GM12891 (cell line): ENCODE data around the gene MOCOS.

ENCODE experiments used
- DNase-seq: peaks from one replicate; pipeline ENCODE4 v3.0.0; 2011; ENCODE audit warnings: low spot score; ENCODE audit not compliant: insufficient read length
- FAIRE-seq: peaks from 2 replicates; lab custom pipeline; 2011; peaks lifted over from hg19 to GRCh38; lab: Jason Lieb, UNC
- PAX5 ChIP-seq: IDR thresholded peaks from 2 replicates; pipeline ENCODE4 v1.6.1; 2011; ENCODE audit warnings: low read length, moderate library complexity, mild to moderate bottlenecking; ENCODE audit not compliant: insufficient read depth, severe bottlenecking
- POLR2A ChIP-seq: IDR thresholded peaks from 2 replicates; pipeline ENCODE4 v1.6.1; 2011; ENCODE audit warnings: low read depth, low read length, control low read depth
- POLR2AphosphoS5 ChIP-seq: IDR thresholded peaks from 2 replicates; pipeline ENCODE4 v1.6.1; 2011; ENCODE audit warnings: low read depth, low read length, control low read depth
- POU2F2 ChIP-seq: IDR thresholded peaks from 2 replicates; pipeline ENCODE4 v1.6.1; 2011; ENCODE audit warnings: low read depth, mild to moderate bottlenecking, control low read depth, low read length, moderate library complexity
- SPI1 ChIP-seq: IDR thresholded peaks from 2 replicates; pipeline ENCODE4 v1.6.1; 2011; ENCODE audit warnings: low read depth, low read length, control low read depth
- TAF1 ChIP-seq: IDR thresholded peaks from 2 replicates; pipeline ENCODE4 v1.6.1; 2011; ENCODE audit warnings: low read depth, low read length, control low read depth

MOCOS gene

DNA sequence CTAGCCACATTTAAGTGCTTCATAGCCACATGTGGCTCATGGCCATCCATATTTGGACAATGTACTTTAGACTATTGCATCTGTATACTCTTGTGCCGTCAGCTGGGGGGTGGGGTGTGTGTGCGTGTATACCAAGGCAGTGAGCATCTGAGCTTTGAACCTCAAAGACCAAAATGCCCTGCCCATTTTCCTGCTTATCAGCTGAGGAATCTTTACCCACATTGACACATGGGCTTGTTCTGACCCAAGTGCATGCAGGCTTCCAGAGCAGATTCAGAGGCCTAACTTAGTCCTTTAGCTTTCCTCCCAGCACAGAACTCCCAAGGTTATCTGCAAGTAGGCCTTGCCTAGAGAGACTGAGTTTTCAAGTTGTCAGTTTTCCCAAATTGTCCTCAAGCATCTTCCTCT, 11.1 kb upstream of the MOCOS start:
- no peak for FAIRE-seq

DNA sequence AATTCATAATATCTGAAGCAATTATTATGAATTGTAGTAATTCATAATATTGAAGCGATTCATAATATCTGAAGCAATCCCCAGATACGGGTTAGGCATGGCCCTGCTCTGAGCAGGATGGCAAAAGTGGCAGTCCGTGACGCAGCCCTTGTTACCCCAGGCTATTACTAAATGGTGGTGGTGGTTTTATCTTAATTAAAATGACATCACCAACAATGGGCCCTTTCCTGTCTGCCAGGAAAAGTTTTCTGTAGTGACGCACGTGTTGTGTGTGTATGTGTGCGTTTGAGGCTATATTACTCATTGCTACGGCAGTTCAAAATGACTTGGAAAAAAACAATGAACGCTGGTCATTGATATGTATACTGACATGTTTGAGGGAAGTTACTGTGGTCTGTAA, 10.6 kb upstream of the MOCOS start:
- TF ChIP-seq POLR2A (no peak), TAF1 (no peak), SPI1 (no peak), POU2F2 (no peak), POLR2AphosphoS5 (no peak), PAX5 (no peak)
- no peak for FAIRE-seq

More for the DNA sequence above, 11.1 kb upstream of the MOCOS start:
- DNase-seq, result no peak
- no peak for TF ChIP-seq SPI1
- no peak for TF ChIP-seq POU2F2
- TF ChIP-seq POLR2A, result no peak
- TF ChIP-seq PAX5, result no peak
- no peak for TF ChIP-seq TAF1
- TF ChIP-seq POLR2AphosphoS5, result no peak

DNA sequence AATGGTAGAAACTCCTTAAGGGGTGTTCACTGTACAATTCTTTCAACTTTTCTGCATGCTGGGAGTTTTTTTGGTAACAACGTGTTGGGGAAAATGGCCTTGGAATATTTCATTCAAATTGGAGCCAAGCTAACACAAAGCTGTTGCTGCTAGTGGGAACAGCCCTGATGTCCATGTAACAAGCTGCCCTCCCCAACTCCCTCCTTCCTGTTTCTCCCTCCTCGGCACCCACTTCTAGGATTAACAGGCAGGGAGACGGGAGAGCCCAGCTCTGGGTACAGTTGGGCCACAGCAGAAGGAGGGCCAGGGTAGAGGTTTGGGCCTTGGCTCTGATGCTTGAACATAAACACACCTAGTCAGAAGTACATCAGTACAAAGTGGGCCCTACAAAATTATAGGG, 9.4 kb upstream of the MOCOS start:
- no peak for TF ChIP-seq POU2F2
- TF ChIP-seq POLR2AphosphoS5, result no peak
- TF ChIP-seq TAF1, result no peak
- no peak for TF ChIP-seq PAX5
- no peak for TF ChIP-seq SPI1
- TF ChIP-seq POLR2A, result no peak
- FAIRE-seq (no peak), DNase-seq (no peak)

More for the DNA sequence above, 10.6 kb upstream of the MOCOS start:
- no peak for DNase-seq

DNA sequence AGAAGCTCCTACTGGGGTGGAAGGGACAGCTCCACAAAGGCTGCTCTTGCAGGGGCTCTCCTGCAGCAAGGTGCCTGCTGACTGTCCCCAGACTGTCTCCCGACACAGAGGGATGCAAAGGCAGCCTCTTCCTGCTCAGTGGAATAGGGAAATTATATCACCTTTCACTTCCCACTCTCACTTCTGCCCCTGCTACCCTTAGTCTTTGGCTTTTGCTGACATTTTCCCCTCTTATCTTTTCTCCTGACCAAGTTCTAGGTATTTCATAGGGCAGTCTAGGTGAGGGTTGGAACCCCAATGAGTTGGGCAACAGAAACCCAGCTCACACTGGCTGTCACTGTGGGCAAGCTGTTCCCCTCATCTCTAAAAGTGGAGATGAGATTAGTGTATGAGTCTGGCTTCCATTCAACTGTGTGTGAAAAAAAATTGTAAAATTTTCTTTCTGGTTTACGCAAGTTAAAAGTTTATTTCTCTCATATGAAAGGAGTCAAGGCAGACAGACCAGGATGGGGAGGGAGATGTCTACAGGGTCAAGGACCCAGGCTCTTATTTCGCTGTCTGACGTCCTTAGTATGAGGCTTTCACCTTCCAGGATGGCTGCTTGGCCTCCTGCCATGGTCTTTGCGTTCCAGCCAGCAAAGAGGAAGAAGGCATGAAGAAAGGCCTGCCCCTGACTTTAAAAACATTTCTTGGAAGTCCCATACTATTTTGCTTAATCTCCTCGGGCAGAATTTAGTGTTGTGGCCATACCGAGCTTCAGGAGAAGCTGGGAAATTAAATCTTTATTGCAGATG, 7.5 kb upstream of the MOCOS start:
- FAIRE-seq (no peak), DNase-seq (no peak)
- TF ChIP-seq POU2F2, result no peak
- TF ChIP-seq SPI1, result peak; percentile 79

DNA sequence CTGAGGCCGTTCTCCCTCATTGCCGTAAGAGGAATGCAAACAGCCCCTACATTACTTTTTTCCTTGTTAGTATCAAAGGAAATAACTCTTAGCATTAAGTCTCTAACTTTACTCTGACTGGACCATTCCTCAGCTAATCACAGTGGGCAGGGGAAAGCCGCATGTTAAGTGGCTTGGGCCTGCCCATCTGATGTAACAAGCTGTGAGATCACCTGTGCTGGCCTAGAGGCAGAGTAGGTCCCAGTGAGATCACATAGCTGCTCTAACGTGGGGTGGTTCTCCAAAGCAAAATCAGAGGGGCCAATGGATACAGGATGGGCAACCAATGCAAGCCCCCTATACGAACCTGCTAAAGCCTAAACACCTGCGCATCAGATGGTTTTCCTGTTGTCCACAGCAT, 5.9 kb upstream of the MOCOS start:
- DNase-seq, result no peak
- no peak for TF ChIP-seq SPI1
- TF ChIP-seq POLR2AphosphoS5, result no peak
- no peak for TF ChIP-seq TAF1
- TF ChIP-seq POU2F2, result no peak
- no peak for TF ChIP-seq PAX5
- no peak for TF ChIP-seq POLR2A
- no peak for FAIRE-seq

DNA sequence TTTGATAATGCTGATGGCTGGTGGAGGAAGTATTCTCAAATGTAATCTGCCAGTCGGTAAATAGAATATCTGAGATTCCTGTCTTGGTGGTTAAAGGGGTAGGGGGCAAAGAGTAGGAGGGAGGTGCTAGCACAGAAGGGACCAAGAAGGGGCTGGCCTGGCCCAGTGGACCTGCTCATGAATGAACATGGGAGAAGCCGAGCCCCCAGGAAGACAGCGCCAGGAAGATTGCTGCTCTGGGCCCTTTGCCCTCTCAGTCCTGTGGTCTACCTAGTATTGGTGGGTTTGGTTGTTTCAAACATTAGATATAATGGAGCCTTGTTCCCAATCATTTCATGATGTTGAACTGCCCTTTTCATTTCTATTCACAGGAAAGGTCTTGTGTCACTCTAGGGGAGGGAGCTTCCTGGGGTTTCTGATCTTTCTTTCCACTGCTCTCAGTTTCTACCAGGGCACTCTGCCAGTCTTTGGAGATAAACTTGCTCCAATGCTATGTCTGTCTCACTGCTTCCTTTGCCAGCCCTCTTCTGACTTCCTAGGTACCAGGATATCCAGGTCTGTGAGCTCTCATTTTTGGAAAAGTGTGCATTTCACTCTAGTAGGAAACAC, 5.3 kb upstream of the MOCOS start:
- no peak for DNase-seq
- FAIRE-seq, result no peak
- no peak for TF ChIP-seq PAX5

DNA sequence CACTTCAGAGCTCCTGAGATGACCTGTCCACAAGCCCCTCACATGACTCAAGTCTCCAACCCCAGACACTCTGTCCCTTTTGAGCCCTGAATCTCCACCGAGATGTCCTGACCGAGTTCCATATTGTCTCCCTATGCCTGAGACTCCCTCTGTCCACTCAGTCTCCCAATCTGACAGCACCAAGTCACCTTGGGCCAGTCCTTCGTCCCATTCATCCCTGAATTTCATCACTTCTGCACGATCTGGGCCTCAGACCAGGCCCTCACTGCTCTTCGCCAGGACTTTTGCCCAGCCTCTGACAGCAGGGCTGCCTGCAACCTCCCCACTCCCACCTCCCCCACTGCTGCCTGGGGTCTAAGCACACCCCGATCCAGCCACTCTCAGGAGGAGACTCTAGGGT, 4.3 kb upstream of the MOCOS start:
- DNase-seq, result no peak
- no peak for FAIRE-seq
- TF ChIP-seq TAF1, result no peak
- no peak for TF ChIP-seq SPI1
- TF ChIP-seq POLR2AphosphoS5, result no peak
- TF ChIP-seq POU2F2, result no peak
- no peak for TF ChIP-seq POLR2A
- no peak for TF ChIP-seq PAX5

DNA sequence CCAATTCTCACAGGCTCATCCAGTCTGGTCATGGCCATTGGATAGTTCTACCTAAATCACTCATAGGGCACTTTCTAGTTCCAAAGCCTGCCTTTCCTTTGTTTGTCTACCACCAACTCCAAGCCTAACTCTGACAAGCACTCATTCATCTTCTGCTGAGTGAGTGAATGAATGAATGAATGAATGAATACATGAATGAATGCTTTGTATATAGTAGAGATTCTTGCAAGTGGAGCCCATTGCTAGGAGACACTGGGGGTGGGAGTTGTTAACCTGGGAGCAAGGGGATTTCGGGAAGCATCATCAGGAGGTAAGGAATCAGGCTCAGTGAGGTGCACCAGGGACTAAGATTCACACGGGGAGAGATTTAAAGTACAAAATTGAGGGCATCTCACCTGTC, 3.3 kb upstream of the MOCOS start:
- DNase-seq (no peak), FAIRE-seq (no peak)
- TF ChIP-seq POU2F2 (no peak), PAX5 (no peak), TAF1 (no peak), POLR2AphosphoS5 (no peak), POLR2A (no peak), SPI1 (no peak)

DNA sequence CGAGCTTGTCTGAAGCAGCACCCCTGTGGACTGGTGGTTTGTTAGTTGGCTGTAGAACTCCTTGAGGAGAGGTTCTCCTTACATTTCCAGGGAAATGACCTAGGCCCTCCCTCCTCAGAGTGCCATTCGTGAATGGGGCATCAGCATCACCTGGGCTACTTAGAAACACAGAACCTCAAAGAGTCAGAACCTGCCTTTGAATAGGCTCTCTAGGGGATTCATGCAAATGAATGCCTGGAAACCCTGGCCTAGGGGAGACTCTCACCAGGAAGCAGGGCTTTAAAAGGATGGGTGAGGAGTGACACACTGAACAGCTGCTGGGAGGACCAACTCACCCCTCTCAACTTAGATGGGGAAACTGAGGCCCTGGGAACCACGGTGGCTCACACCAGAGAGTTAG, 2.1 kb upstream of the MOCOS start:
- no peak for DNase-seq
- FAIRE-seq, result no peak
- TF ChIP-seq SPI1 (no peak), POU2F2 (no peak), TAF1 (no peak), PAX5 (no peak), POLR2AphosphoS5 (no peak), POLR2A (no peak)

DNA sequence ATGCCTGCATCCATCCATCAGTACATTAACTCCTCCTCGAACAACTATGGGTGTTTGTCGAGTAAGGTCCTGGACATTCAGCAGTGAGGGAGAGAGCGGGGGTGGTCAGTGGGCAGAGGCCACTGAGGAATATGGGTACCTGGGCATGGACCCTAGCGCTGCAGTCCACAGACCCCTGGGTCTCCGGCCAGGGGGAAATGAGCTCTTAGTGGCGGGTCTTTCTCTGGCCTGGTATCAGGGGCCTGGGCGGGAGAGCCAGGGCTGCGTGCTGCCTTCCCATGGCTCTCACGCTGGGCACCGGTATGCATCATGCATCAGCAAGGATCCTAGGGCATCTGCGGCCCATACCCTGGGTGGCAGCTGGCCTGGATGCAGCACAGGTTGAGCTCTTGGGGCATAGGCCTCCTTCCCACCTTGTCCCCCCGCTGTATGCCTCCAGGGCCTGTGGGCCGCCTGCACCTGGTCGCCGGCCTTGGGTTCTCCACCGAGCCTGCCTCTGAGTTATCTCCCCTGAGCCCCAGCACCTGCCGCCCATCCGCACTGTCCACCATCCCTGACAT, 1.3 kb upstream of the MOCOS start:
- TF ChIP-seq TAF1 (no peak), PAX5 (no peak), SPI1 (no peak), POU2F2 (no peak), POLR2A (no peak), POLR2AphosphoS5 (no peak)
- FAIRE-seq (no peak), DNase-seq (no peak)
